Measurements from ENCODE around the gene CYP2R1. TPM values are rescaled to one million over a fixed set of nuclear protein-coding genes. Genes with fewer than 3 reads are reported as not detected.

The CYP2R1 gene
- total and polyA plus RNA-seq, 2 donors from 2014 or later, result 11.6 to 18.5 TPM

DNA sequence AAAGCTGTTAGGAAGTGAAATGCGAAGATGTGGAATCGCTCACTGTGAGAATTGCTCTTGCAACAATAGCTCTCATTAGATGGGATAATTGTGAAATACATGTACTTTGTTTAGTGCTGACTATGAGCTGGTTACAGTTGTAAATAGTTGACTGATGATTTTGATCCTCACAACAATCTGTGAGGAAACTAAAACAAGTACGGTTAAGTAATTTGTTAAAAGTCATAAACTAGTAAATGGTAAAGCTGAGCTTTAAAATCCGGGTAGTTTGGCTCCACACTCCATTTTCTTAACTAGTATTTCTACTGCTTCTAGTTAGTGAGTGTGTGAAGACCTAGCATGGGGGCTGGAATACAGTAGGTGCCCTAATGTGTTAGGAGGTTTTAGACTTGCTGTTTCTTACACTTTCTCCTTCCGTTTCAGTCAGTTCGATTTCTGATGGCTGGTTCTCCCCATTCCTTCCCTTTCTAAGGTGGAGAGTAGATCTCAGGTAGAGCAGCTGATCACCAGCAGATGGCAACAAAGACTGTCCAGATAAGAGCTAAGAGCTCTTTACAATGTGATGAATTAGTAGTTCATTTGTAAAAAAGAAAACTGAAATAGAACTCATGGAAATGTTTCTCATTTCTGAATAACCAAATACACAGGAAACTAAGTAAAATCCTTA, 16.3 kb upstream of the CYP2R1 start:
- DNase-seq, result peak in 3 of 5 donors; percentile 45 to 73 (median 71)
- Histone ChIP-seq H3K4me3 (ENCODE audit: low read length in 3 of 3) (no peak overlapping the region), H3K9ac (ENCODE audit: low read length in 3 of 3) (no peak overlapping the region), H3K9me3 (ENCODE audit: control insufficient read depth in 2 of 3, insufficient read depth in 1 of 3, low read length in 3 of 3) (no peaks in the 10 kb centered on the region), H3K36me3 (ENCODE audit: control insufficient read depth in 2 of 3, insufficient read depth in 3 of 3, low read length in 3 of 3) (no peaks in the 10 kb centered on the region), H3K4me1 (ENCODE audit: control insufficient read depth in 2 of 3, insufficient read depth in 2 of 3, low read depth in 1 of 3, low read length in 3 of 3) (peaks cover 0 to 4% (median 0%) of the 10 kb centered on the region in 3 donors), H3K27ac (ENCODE audit: low read depth in 2 of 2, low read length in 2 of 2) (no peak overlapping the region), H3K27me3 (ENCODE audit: control insufficient read depth, insufficient read depth, low read length) (no peaks in the 10 kb centered on the region)
- intact Hi-C loops (cut with DNase I), result loop anchor here (10.0 kb wide), 1 partner anchor 166 kb away; the partner anchor contains the start of gene CALCB
- TF ChIP-seq, protein P1, sequence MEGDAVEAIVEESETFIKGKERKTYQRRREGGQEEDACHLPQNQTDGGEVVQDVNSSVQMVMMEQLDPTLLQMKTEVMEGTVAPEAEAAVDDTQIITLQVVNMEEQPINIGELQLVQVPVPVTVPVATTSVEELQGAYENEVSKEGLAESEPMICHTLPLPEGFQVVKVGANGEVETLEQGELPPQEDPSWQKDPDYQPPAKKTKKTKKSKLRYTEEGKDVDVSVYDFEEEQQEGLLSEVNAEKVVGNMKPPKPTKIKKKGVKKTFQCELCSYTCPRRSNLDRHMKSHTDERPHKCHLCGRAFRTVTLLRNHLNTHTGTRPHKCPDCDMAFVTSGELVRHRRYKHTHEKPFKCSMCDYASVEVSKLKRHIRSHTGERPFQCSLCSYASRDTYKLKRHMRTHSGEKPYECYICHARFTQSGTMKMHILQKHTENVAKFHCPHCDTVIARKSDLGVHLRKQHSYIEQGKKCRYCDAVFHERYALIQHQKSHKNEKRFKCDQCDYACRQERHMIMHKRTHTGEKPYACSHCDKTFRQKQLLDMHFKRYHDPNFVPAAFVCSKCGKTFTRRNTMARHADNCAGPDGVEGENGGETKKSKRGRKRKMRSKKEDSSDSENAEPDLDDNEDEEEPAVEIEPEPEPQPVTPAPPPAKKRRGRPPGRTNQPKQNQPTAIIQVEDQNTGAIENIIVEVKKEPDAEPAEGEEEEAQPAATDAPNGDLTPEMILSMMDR (IDR thresholded peaks at IDR 0.05; ENCODE audit: borderline replicate concordance, extremely low read depth, insufficient read depth), result peak; percentile 64
- FAIRE-seq, result no peak

DNA sequence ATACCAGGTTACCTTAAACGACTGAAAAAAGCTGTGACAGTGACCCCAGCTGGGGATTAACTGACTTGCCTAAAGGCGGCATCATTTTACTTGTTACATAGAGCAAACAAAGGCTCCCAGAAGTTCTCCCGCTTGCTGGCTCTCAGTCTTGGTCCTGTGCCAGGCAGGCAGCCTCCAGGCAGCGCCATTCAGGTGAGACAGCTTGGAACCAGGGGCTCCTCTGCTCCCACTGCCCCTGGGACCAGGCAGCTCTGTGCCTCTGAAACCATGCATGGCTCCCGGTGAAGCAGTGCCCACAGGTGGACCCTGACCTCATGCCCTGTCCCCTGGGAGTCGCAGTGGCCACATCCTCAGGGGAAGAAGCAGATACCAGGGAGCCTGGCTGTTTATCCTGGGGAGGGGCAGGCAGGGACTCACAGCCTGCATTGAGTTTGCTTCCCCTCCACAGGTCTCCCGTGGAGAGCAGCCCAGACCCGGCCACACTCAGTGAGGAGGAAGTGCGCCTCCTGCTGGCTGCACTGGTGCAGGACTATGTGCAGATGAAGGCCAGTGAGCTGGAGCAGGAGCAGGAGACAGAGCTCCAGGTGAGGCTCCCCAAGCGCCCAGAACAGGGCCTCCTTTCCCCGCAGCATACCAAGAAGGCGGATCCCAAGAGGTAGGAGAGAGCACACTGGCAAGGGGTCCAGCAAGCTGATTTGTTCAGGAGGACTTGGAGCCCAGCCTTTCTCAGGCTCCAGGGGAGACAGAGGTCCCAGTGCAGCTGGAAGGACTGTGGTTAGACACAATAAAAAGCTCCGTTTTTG, 15.6 kb upstream of the CYP2R1 start:
- H3K27me3 ChIP-seq (ENCODE audit: control insufficient read depth, insufficient read depth, low read length), result no peaks in the 10 kb centered on the region
- no peaks in the 10 kb centered on the region for H3K9me3 ChIP-seq (ENCODE audit: control insufficient read depth in 2 of 3, insufficient read depth in 1 of 3, low read length in 3 of 3)
- H3K36me3 ChIP-seq (ENCODE audit: control insufficient read depth in 2 of 3, insufficient read depth in 3 of 3, low read length in 3 of 3), result no peaks in the 10 kb centered on the region
- no peak overlapping the region for H3K9ac ChIP-seq (ENCODE audit: low read length in 3 of 3)
- no peak overlapping the region for H3K4me3 ChIP-seq (ENCODE audit: low read length in 3 of 3)
- no peak overlapping the region for H3K27ac ChIP-seq (ENCODE audit: low read depth in 2 of 2, low read length in 2 of 2)
- intact Hi-C loops (cut with DNase I), result loop anchor here (10.0 kb wide), 1 partner anchor 167 kb away; the partner anchor contains the start of gene CALCB
- FAIRE-seq, result no peak
- H3K4me1 ChIP-seq (ENCODE audit: control insufficient read depth in 2 of 3, insufficient read depth in 2 of 3, low read depth in 1 of 3, low read length in 3 of 3), result peaks cover 0 to 4% (median 0%) of the 10 kb centered on the region in 3 donors
- DNase-seq, result peak; percentile 53 to 87 (median 67)
- TF ChIP-seq, protein P1 (IDR thresholded peaks at IDR 0.05; ENCODE audit: borderline replicate concordance, extremely low read depth, insufficient read depth), result peak; percentile 66

DNA sequence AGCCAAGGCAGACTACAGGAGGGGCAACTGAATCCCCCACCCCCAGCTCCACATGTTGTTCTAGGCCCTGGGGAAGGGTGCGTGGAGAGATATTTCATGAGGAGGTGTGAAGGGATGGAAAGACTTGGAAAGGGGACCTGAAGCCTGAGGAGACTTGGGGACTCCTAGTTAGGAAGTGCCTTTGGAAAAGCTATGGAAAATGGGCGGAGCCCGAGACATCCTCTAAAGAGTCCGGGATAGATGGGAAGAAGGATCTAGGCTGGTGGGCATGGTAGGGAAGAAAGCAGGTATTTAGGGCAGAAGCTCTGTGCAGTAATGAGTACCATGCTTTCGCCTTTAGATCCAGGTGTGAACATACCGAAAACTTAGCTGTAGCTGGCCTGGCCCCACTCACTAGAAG, 15.0 kb upstream of the CYP2R1 start:
- no peak overlapping the region for H3K9ac ChIP-seq (ENCODE audit: low read length in 3 of 3)

More for the DNA sequence above, 15.0 kb upstream of the CYP2R1 start:
- Histone ChIP-seq H3K4me1 (ENCODE audit: control insufficient read depth in 2 of 3, insufficient read depth in 2 of 3, low read depth in 1 of 3, low read length in 3 of 3) (peaks cover 0 to 4% (median 0%) of the 10 kb centered on the region in 3 donors), H3K27ac (ENCODE audit: low read depth in 2 of 2, low read length in 2 of 2) (no peak overlapping the region), H3K4me3 (ENCODE audit: low read length in 3 of 3) (no peak overlapping the region), H3K9me3 (ENCODE audit: control insufficient read depth in 2 of 3, insufficient read depth in 1 of 3, low read length in 3 of 3) (no peaks in the 10 kb centered on the region), H3K27me3 (ENCODE audit: control insufficient read depth, insufficient read depth, low read length) (no peaks in the 10 kb centered on the region), H3K36me3 (ENCODE audit: control insufficient read depth in 2 of 3, insufficient read depth in 3 of 3, low read length in 3 of 3) (no peaks in the 10 kb centered on the region)
- FAIRE-seq (no peak), DNase-seq (no peak)
- TF ChIP-seq, protein P1 (IDR thresholded peaks at IDR 0.05; ENCODE audit: borderline replicate concordance, extremely low read depth, insufficient read depth), result no peak
- intact Hi-C loops (cut with DNase I), result loop anchor here (10.0 kb wide), 1 partner anchor 168 kb away; the partner anchor contains the start of gene CALCB
